ENCODE data around the gene RRP9.

Gene RRP9

GRCh38 chr3:51945031-51945840, 3.5 kb upstream of the RRP9 start:
- Histone ChIP-seq H3K9me3 (no peaks in the 10 kb centered on the region), H3K36me3 (peaks cover 0 to 50% (median 0%) of the 10 kb centered on the region in 3 donors), H3K4me3 (no peak overlapping the region), H3K27me3 (no peaks in the 10 kb centered on the region), H3K27ac (no peak overlapping the region), H3K4me1 (peaks cover 0 to 28% (median 24%) of the 10 kb centered on the region in 4 donors)
- intact Hi-C loops (cut with DNase I; ENCODE audit: low total_unique reads), result no loop called here
- TF ChIP-seq CTCF (IDR thresholded peaks at IDR 0.05), result no peak
- DNase-seq, result peak in 1 of 2 donors; percentile 62

- no peak overlapping the region for H3K27ac ChIP-seq
These were observed 2.8 kb upstream of the RRP9 start for GRCh38 chr3:51944451-51945021.

GRCh38 chr3:51943451-51944391, 2.0 kb upstream of the RRP9 start:
- DNase-seq, result peak in 1 of 2 donors; percentile 69
- TF ChIP-seq CTCF (IDR thresholded peaks at IDR 0.05), result no peak
- intact Hi-C loops (cut with DNase I; ENCODE audit: low total_unique reads), result loop anchor here (5.0 kb wide), 3 partner anchors 39 to 199 kb away; partner anchors contain the start of genes ACY1 and DUSP7
- H3K27ac ChIP-seq, result peak overlapping the region; percentile 88 to 97
- no peaks in the 10 kb centered on the region for H3K27me3 ChIP-seq
- H3K4me3 ChIP-seq, result peak overlapping the region in 1 of 2 donors; percentile 72
- peaks cover 0 to 33% (median 29%) of the 10 kb centered on the region in 4 donors for H3K4me1 ChIP-seq
- H3K36me3 ChIP-seq, result peaks cover 0 to 42% (median 0%) of the 10 kb centered on the region in 3 donors
- no peaks in the 10 kb centered on the region for H3K9me3 ChIP-seq

More at GRCh38 chr3:51944451-51945021, 2.8 kb upstream of the RRP9 start:
- intact Hi-C loops (cut with DNase I; ENCODE audit: low total_unique reads), result loop anchor here (5.0 kb wide), 3 partner anchors 38 to 198 kb away; partner anchors contain the start of genes ACY1 and DUSP7
- no peak for TF ChIP-seq CTCF (IDR thresholded peaks at IDR 0.05)
- Histone ChIP-seq H3K36me3 (peaks cover 0 to 50% (median 0%) of the 10 kb centered on the region in 3 donors), H3K4me3 (no peak overlapping the region), H3K9me3 (no peaks in the 10 kb centered on the region), H3K27me3 (no peaks in the 10 kb centered on the region), H3K4me1 (peaks cover 0 to 33% (median 29%) of the 10 kb centered on the region in 4 donors)
- DNase-seq, result peak in 1 of 2 donors; percentile 62

GRCh38 chr3:51942603-51943450, 1.1 kb upstream of the RRP9 start:
- intact Hi-C loops (cut with DNase I; ENCODE audit: low total_unique reads), result loop anchor here (5.0 kb wide), 3 partner anchors 39 to 199 kb away; partner anchors contain the start of genes ACY1 and DUSP7
- peak; percentile 49 to 78 for DNase-seq
- no peaks in the 10 kb centered on the region for H3K9me3 ChIP-seq
- peaks cover 0 to 33% (median 29%) of the 10 kb centered on the region in 4 donors for H3K4me1 ChIP-seq
- no peaks in the 10 kb centered on the region for H3K27me3 ChIP-seq
- no peak for TF ChIP-seq CTCF (IDR thresholded peaks at IDR 0.05)
- peak overlapping the region; percentile 72 to 78 for H3K4me3 ChIP-seq
- peak overlapping the region; percentile 88 to 97 for H3K27ac ChIP-seq
- H3K36me3 ChIP-seq, result peaks cover 2 to 41% (median 4%) of the 10 kb centered on the region in 3 donors

All from tibial artery (tissue), 4 donors.